Panc1 (cell line): ENCODE measurements around the gene ARTN.
A peak's percentile ranks its signal among the peaks of the same experiment; 100 is the strongest.

Experiments used
- POLR2AphosphoS5 ChIP-seq: IDR thresholded peaks from 2 replicates; pipeline ENCODE4 v1.6.1; 2012; ENCODE audit warnings: mild to moderate bottlenecking, low read depth, low read length, moderate library complexity
- SIN3A ChIP-seq: IDR thresholded peaks from 2 replicates; pipeline ENCODE4 v1.6.1; 2012; ENCODE audit warnings: low read depth, mild to moderate bottlenecking, low read length, moderate library complexity, borderline replicate concordance; ENCODE audit not compliant: insufficient read depth
- TCF7L2 ChIP-seq: IDR thresholded peaks from 2 replicates; pipeline ENCODE4 v1.6.1; 2011; ENCODE audit warnings: mild to moderate bottlenecking, low read depth, low read length, inconsistent platforms
- TF ChIP-seq, protein P1 (sequence below): fragments of 450-650 bp; IDR thresholded peaks from 2 replicates; pipeline ENCODE4 v1.5.1; 2017; ENCODE audit warnings: mild to moderate bottlenecking
- TF ChIP-seq, protein P2 (sequence below), 2 experiments: IDR thresholded peaks; 2 replicates each; pipeline ENCODE4 v1.6.1; 2011 to 2012; ENCODE audit warnings: low read depth in 2 of 2, control low read depth in 1 of 2, low read length in 1 of 2, mild to moderate bottlenecking in 1 of 2, moderate library complexity in 1 of 2; ENCODE audit not compliant: insufficient read depth in 1 of 2

DNA sequence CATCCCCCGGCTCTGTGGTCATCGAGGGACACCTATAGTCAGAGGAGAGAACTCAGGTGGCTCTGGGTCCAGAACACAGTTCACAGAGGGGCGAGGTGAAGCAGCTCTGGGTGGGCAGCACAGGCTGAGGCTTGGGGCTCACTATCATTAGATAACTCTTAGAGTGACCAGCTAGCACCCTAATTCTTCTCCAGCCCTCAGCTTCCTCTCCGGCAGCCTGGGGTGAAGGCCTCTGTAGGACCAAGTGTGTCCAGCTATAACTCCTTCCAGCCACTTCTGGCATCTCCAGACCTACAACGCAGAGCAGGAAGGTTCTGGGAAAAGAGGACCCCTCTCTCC lies 1.4 kb downstream of the ARTN start:
- TF ChIP-seq, protein P1, sequence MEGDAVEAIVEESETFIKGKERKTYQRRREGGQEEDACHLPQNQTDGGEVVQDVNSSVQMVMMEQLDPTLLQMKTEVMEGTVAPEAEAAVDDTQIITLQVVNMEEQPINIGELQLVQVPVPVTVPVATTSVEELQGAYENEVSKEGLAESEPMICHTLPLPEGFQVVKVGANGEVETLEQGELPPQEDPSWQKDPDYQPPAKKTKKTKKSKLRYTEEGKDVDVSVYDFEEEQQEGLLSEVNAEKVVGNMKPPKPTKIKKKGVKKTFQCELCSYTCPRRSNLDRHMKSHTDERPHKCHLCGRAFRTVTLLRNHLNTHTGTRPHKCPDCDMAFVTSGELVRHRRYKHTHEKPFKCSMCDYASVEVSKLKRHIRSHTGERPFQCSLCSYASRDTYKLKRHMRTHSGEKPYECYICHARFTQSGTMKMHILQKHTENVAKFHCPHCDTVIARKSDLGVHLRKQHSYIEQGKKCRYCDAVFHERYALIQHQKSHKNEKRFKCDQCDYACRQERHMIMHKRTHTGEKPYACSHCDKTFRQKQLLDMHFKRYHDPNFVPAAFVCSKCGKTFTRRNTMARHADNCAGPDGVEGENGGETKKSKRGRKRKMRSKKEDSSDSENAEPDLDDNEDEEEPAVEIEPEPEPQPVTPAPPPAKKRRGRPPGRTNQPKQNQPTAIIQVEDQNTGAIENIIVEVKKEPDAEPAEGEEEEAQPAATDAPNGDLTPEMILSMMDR: peak; percentile 53
- no peak for TF ChIP-seq POLR2AphosphoS5
- no peak for TF ChIP-seq SIN3A
- no peak for TF ChIP-seq TCF7L2
- TF ChIP-seq, protein P2, sequence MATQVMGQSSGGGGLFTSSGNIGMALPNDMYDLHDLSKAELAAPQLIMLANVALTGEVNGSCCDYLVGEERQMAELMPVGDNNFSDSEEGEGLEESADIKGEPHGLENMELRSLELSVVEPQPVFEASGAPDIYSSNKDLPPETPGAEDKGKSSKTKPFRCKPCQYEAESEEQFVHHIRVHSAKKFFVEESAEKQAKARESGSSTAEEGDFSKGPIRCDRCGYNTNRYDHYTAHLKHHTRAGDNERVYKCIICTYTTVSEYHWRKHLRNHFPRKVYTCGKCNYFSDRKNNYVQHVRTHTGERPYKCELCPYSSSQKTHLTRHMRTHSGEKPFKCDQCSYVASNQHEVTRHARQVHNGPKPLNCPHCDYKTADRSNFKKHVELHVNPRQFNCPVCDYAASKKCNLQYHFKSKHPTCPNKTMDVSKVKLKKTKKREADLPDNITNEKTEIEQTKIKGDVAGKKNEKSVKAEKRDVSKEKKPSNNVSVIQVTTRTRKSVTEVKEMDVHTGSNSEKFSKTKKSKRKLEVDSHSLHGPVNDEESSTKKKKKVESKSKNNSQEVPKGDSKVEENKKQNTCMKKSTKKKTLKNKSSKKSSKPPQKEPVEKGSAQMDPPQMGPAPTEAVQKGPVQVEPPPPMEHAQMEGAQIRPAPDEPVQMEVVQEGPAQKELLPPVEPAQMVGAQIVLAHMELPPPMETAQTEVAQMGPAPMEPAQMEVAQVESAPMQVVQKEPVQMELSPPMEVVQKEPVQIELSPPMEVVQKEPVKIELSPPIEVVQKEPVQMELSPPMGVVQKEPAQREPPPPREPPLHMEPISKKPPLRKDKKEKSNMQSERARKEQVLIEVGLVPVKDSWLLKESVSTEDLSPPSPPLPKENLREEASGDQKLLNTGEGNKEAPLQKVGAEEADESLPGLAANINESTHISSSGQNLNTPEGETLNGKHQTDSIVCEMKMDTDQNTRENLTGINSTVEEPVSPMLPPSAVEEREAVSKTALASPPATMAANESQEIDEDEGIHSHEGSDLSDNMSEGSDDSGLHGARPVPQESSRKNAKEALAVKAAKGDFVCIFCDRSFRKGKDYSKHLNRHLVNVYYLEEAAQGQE (IDR thresholded peaks at IDR 0.05; ENCODE audit: insufficient read depth in 1 of 2, low read depth in 2 of 2, low read length in 1 of 2): no peak
